Transverse colon (tissue), 4 donors: ENCODE data around the gene ZHX3. TPM values are rescaled to one million over a fixed set of nuclear protein-coding genes. Genes with fewer than 3 reads are reported as not detected.

Experiments used
- DNase-seq: peaks from one replicate; pipeline ENCODE4 v3.0.0-alpha.2; 2019
- H3K27ac ChIP-seq, 4 donors: fragments of 200-600 bp; sonication (generic); 2 replicates each; pipeline ENCODE4 v1.5.1; 2016 to 2018; ENCODE audit warnings: inconsistent platforms in 4 of 4
- H3K27me3 ChIP-seq: fragments of 200-600 bp; sonication (generic); 2 replicates; pipeline ENCODE4 v1.5.1; 2017; ENCODE audit warnings: inconsistent platforms
- H3K36me3 ChIP-seq, 4 donors: fragments of 200-600 bp; sonication (generic); 2 replicates each; pipeline ENCODE4 v1.5.1; 2017 to 2019; ENCODE audit warnings: inconsistent platforms in 4 of 4
- H3K4me1 ChIP-seq, 4 donors: fragments of 200-600 bp; sonication (generic); 2 replicates each; pipeline ENCODE4 v1.5.1; 2017 to 2020; ENCODE audit warnings: inconsistent platforms in 4 of 4
- H3K4me3 ChIP-seq, 4 donors: fragments of 200-600 bp; sonication (generic); 1 replicate in 1 of 4; 2 replicates in 3 of 4; pipeline versions ENCODE4 v1.5.1 to v1.6.1; 2017 to 2019; ENCODE audit warnings: inconsistent platforms in 4 of 4
- H3K9me3 ChIP-seq, 2 donors: fragments of 200-600 bp; sonication (generic); 2 replicates each; pipeline ENCODE4 v1.5.1; 2017 to 2019; ENCODE audit warnings: inconsistent platforms in 2 of 2
- EP300 ChIP-seq: sonication (generic); formaldehyde crosslinking; IDR thresholded peaks from one replicate; pipeline ENCODE4 v1.6.1; 2017; ENCODE audit warnings: antibody characterized with exemption, low read depth
- POLR2A ChIP-seq: fragments of 450-650 bp; IDR thresholded peaks from one replicate; pipeline ENCODE4 v1.6.1; 2016; ENCODE audit warnings: antibody characterized with exemption, mild to moderate bottlenecking, moderate library complexity
- POLR2AphosphoS5 ChIP-seq, 3 donors: sonication (generic); formaldehyde crosslinking; IDR thresholded peaks; one replicate each; pipeline ENCODE4 v1.6.1; 2016; ENCODE audit warnings: antibody characterized with exemption in 3 of 3
- WGBS, 2 donors: methylation state at CpG; one replicate each; pipeline ENCODE4 v1.1.5; 2018; ENCODE audit warnings: low coverage in 1 of 2; 5-methylcytosine and 5-hydroxymethylcytosine counted together
- in situ Hi-C, 4 donors: fragments of 200-750 bp; cut with MboI; loops; one replicate each; pipeline versions ENCODE4 v1.15.0 to v1.15.1; 2017; ENCODE audit warnings: low sequenced_read_pairs in 3 of 4, low pct_ligation_motif_present in 1 of 4, low pct_unique_long_range_greater_than_20kb in 1 of 4
- intact Hi-C: fragments of 100-400 bp; cut with DNase I; formaldehyde crosslinking; loops from one replicate; pipeline ENCODE4 v1.15.1; 2023; ENCODE audit warnings: low total_unique reads
- total RNA-seq, 4 donors: library from RNA; depleted of rRNA; stranded (reverse); fragments of >200 nt; gene quantifications; one replicate each; pipeline ENCODE4 v1.1.0, GENCODE V29; 2016
- TF ChIP-seq, protein P1 (sequence below), 5 experiments: fragments of 200-600 bp in 3 of 5; fragments of 450-650 bp in 2 of 5; sonication (generic) in 3 of 5; IDR thresholded peaks; 1 replicate in 2 of 5; 2 replicates in 3 of 5; pipeline ENCODE4 v1.5.1; 2016 to 2017; ENCODE audit warnings: antibody characterized with exemption in 5 of 5, inconsistent platforms in 3 of 5, mild to moderate bottlenecking in 2 of 5, moderate library complexity in 1 of 5

The ZHX3 gene
- total RNA-seq, 4 donors from 2014 or later: 22.7 to 34.8 (median 26.4) TPM

- WGBS, 2 donors: 93% methylated on average over 3 of the region's 3 CpGs; no CpG with 5 or more reads in 1 of the 2 donors
- no peak for DNase-seq
These were observed 136.0 kb downstream of the ZHX3 start for GRCh38 chr20:41181567-41181966.

DNA sequence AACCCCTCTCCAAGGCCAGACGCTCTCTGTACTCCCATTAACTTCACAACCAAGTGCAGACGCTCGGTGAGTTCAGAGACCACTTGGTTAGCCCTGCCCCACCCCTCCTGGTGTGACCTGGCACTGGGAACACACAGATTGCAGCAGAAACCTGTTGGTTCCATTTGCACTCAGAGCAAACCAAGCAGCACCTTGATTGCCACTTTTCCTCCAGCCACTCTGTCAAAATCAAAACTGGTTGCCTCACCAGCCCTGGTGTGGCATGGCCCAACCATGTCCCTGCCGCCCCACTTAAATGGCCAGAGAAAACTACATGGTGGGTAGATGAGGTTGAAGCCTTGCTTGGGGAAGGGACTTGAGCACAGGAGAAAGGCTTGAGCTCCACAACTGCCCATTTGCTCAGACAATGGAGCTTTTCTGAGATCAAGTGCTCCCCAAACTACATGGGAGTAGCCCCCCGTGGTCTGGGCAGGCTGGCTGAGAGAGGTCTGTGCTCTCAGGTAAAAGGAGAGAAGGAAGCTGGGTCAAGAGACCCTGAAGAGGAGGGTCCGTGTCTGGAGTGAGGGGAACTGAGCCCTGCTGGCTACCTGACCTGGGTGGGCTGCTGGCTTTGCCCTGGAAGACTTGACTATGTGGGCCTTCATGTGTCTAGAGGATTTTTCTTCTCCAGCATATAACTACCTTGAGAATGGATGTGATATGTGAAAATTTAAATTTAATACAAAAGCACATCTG lies 136.8 kb downstream of the ZHX3 start:
- H3K36me3 ChIP-seq: no peaks in the 10 kb centered on the region
- no peak overlapping the region for H3K27ac ChIP-seq
- no peak overlapping the region for H3K4me3 ChIP-seq
- peaks cover 6 to 10% (median 9%) of the 10 kb centered on the region in 4 donors for H3K4me1 ChIP-seq
- no peaks in the 10 kb centered on the region for H3K27me3 ChIP-seq
- WGBS, 2 donors: 84% methylated on average over 6 of the region's 6 CpGs; no CpG with 5 or more reads in 1 of the 2 donors
- DNase-seq: no peak
- in situ Hi-C loops (no loop called here), intact Hi-C loops (no loop called here)
- H3K9me3 ChIP-seq: no peaks in the 10 kb centered on the region
- TF ChIP-seq, protein P1, sequence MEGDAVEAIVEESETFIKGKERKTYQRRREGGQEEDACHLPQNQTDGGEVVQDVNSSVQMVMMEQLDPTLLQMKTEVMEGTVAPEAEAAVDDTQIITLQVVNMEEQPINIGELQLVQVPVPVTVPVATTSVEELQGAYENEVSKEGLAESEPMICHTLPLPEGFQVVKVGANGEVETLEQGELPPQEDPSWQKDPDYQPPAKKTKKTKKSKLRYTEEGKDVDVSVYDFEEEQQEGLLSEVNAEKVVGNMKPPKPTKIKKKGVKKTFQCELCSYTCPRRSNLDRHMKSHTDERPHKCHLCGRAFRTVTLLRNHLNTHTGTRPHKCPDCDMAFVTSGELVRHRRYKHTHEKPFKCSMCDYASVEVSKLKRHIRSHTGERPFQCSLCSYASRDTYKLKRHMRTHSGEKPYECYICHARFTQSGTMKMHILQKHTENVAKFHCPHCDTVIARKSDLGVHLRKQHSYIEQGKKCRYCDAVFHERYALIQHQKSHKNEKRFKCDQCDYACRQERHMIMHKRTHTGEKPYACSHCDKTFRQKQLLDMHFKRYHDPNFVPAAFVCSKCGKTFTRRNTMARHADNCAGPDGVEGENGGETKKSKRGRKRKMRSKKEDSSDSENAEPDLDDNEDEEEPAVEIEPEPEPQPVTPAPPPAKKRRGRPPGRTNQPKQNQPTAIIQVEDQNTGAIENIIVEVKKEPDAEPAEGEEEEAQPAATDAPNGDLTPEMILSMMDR (IDR thresholded peaks at IDR 0.05): no peak
- TF ChIP-seq POLR2A (no peak), EP300 (no peak), POLR2AphosphoS5 (IDR thresholded peaks at IDR 0.05) (no peak)

More at GRCh38 chr20:41181567-41181966, 136.0 kb downstream of the ZHX3 start:
- Histone ChIP-seq H3K9me3 (no peaks in the 10 kb centered on the region), H3K4me1 (peaks cover 6 to 10% (median 9%) of the 10 kb centered on the region in 4 donors), H3K36me3 (no peaks in the 10 kb centered on the region), H3K27me3 (no peaks in the 10 kb centered on the region), H3K4me3 (no peak overlapping the region), H3K27ac (no peak overlapping the region)
- in situ Hi-C loops: no loop called here
- intact Hi-C loops: no loop called here
- no peak for TF ChIP-seq POLR2AphosphoS5 (IDR thresholded peaks at IDR 0.05)
- TF ChIP-seq, protein P1 (IDR thresholded peaks at IDR 0.05): no peak
- TF ChIP-seq POLR2A: no peak
- TF ChIP-seq EP300: no peak

DNA sequence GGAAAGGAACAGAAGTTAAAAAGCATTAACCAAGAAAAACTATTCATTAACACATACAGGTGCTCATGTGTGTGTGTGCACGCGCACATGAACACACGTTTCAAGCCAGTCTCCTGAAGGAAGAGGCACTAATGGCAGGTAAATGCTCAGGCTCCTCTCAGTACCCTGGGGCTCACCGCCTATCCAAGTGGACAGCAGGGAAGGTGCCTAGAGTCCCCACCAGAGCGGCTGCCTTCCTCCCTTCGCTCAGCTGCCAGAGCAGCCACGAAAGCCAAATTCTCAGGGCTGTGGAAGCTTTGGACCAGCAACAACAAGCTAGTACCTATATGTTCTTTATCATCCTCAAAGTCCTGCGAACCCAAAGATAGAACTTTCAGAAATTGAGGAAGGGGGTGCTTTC lies 137.6 kb downstream of the ZHX3 start:
- WGBS, 2 donors: 94 to 100% methylated on average over 5 to 8 of the region's 8 CpGs
- no peak overlapping the region for H3K27ac ChIP-seq
- intact Hi-C loops: loop anchor here (2.0 kb wide), 1 partner anchor 51 kb away; no protein-coding TSS in a partner anchor
- in situ Hi-C loops: loop anchor here (5.0 to 10.0 kb wide), 4 partner anchors 45 to 157 kb away; no protein-coding TSS in a partner anchor
- H3K9me3 ChIP-seq: no peaks in the 10 kb centered on the region
- DNase-seq: no peak
- H3K36me3 ChIP-seq: no peaks in the 10 kb centered on the region
- no peak overlapping the region for H3K4me3 ChIP-seq
- H3K4me1 ChIP-seq: peaks cover 6 to 16% (median 10%) of the 10 kb centered on the region in 4 donors
- H3K27me3 ChIP-seq: no peaks in the 10 kb centered on the region
- no peak for TF ChIP-seq POLR2A
- no peak for TF ChIP-seq POLR2AphosphoS5 (IDR thresholded peaks at IDR 0.05)
- TF ChIP-seq, protein P1 (IDR thresholded peaks at IDR 0.05): no peak
- no peak for TF ChIP-seq EP300

GRCh38 chr20:41178904-41179432 lies 138.6 kb downstream of the ZHX3 start:
- DNase-seq: peak; percentile 8
- Histone ChIP-seq H3K4me1 (peaks cover 9 to 22% (median 14%) of the 10 kb centered on the region in 4 donors), H3K4me3 (no peak overlapping the region), H3K36me3 (peaks cover 0 to 7% (median 3%) of the 10 kb centered on the region in 4 donors), H3K9me3 (no peaks in the 10 kb centered on the region), H3K27ac (peak overlapping the region; percentile 15 to 54 (median 44)), H3K27me3 (no peaks in the 10 kb centered on the region)
- intact Hi-C loops (loop anchor here (2.0 kb wide), 1 partner anchor 52 kb away; no protein-coding TSS in a partner anchor), in situ Hi-C loops (loop anchor here (5.0 to 10.0 kb wide), 4 partner anchors 46 to 158 kb away; no protein-coding TSS in a partner anchor)
- WGBS, 2 donors: 64 to 81% methylated on average over 2 to 8 of the region's 8 CpGs
- TF ChIP-seq, protein P1 (IDR thresholded peaks at IDR 0.05): no peak
- TF ChIP-seq POLR2A: no peak
- no peak for TF ChIP-seq EP300
- no peak for TF ChIP-seq POLR2AphosphoS5 (IDR thresholded peaks at IDR 0.05)
